Activated CD4-positive, CD25-positive, alpha-beta regulatory T cell treated with anti-CD3 and anti-CD28 coated beads, Interleukin-2, amount 50 U/mL, for 72 hours (primary cell): ENCODE results near the gene PLEKHA8.

Experiments
- DNase-seq: peaks from one replicate; pipeline ENCODE4 v3.0.0; 2021

Gene PLEKHA8

DNA sequence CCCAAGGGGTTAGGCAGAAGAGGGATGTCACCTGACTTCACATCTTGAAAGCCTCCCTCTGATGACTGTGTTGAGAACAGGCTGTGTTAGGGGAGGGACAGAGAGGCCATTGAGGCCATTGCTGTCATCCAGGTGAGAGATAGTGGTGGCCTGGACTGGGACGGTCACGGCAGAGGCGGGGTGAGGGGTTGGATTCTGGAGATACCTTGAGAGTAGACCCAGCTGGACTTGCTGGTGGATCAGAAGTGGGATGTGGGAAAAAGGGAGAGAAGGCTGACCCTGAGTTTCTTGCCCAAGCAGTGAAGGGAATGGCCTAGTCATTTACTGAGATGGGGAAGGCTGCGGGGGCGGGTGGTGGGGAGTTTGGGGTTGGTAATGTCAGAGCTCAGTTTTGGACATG, 120.2 kb downstream of the PLEKHA8 start:
- no peak for DNase-seq

DNA sequence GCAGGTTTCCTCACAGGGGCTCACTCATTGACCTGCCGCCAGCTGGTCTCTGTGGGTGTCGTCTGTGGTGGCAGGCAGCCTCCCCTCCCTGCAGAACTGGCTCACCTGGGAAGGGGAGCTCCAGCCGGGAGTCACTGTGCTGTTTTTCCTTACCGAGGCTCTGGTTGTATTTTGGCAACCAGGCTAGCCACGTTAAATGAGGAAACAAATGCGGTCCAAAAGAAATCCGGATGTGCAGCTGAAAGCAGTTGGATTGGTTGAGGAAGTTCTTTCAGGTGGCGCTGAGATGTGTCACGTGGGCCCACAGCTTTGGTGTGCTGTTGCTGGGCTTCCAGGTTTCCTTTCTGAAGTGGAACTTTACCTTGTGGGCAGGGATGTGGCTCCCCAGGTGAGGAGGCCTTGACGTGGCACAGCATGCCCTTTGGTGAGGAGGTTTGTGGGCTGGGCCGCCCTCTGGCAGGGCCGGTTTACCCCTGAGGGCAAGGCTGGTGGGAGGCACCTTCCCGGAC, 120.8 kb downstream of the PLEKHA8 start:
- no peak for DNase-seq

DNA sequence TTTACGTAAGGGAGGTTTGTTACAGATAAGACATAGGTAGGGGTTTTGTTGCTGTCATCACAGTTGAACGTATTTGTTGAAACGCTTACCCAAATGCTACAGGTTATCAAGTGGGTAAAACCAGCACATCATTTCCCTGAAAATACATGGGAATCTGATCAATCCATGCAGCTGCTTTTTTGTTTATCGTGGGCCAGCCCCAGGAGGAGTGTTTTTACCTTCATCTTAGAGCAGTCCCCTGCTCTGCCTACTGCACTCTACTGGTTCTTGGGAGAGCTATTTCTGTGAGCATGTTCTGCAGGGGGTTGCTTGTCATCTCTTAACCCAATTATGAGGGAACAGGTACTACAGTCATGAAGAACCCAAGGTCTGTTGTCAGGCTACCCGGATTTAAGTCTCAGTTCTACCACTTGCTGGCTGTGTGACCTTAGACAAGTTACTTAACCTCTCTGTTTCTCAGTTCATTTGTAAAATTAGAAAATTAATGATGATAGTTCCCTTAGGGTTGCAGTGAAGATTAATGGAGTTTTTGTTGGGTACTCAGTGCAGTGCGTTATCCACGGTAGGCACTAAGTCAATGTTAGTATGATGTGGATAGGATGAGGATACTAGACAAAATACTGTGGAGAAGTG, 121.5 kb downstream of the PLEKHA8 start:
- DNase-seq = no peak

DNA sequence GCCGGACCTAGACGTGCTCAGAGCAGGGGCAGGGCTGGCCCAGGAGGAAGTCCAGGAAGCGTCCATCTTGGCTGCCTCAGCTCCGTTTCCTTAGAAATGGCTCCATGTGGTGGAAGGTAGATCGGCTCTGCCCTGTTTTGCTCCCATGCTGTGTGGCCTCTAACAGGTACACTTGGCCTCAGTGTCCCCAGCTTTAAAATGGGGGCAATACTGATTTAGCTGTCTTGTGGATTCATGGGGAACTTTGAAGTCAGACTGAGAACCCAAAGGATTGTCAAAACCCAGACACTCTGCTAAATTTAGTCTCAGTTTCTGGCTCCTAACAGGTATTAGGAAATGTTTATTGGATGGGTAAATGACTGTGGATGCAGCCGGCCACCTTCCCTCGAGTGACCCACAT, 122.5 kb downstream of the PLEKHA8 start:
- no peak for DNase-seq

DNA sequence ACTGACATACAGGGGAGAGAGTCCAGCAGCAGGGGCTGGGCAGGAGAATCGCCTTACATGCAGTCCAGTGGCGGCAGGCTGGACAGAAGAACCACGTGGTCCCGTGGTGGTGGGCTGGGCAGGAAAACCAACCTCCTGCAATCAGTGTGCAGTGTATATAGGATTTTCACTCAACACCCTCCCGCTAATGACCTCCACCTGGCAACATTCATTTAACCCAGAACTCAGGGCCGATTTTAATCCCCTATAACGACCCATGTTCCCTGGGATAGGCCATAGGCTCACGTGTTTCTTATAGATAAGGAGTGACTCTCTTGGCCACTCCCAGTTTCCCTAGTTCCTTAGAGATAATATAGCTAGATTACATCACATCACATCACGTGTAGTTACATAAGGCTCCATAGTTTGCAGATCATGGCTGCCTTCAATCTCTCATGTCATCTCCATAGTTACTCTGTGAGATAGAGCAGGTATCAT, 125.9 kb downstream of the PLEKHA8 start:
- DNase-seq = no peak

DNA sequence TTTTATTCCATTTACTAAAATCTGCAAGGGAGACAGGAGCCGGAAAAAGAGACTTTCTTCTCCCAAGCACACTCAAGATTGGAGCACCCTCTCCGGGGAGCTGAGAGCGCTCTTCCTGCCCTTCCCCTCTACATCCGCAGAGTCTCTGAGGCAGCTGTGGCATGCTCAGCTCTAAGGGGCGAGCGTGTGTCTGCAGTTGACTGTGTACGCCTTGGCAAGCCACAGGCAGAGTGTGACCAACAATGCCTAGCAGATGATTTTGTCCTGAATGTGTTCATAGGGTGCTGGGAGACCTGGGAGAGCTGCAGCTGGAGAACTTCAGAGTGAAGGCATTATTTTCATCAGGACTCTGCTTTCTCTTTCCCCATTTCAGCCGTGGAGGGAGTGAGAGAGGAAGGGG, 127.3 kb downstream of the PLEKHA8 start:
- DNase-seq = no peak

DNA sequence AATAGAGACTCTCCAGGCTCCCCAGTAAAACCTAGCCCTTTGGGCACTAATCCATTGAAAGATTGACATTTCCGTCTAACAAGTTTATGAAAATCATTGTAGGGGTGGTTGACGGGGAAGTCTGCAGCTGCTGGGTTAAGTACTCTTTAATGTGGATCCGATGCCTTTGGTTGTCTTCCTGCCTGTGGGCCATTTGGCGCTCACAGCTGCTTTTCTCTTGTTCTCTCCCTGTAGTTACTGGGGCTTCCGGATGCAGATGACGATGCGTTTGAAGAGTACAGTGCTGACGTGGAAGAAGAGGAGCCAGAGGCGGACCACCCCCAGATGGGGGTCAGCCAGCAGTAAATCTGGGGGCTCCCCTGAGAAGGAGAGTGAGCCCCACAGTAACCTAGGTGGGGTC, 129.0 kb downstream of the PLEKHA8 start:
- DNase-seq = no peak

DNA sequence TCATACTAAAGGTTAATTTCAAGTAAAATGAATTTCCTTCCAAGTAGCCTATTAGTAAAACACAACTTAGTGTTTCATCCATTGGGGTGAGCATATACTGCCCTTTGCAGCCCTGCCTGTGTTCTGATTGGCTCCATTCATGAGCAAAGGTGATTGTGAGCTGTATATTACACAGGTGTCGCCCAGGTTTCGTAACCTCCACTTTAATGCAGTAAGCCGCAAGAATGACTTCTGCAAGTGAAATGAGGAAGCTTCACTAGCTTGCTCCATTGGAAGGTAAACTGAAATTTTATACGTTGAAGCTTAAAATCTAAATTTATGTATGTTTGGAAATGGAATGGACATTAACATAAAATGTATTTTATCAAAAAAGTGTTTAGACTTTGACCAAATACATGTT, 131.0 kb downstream of the PLEKHA8 start:
- DNase-seq = no peak

DNA sequence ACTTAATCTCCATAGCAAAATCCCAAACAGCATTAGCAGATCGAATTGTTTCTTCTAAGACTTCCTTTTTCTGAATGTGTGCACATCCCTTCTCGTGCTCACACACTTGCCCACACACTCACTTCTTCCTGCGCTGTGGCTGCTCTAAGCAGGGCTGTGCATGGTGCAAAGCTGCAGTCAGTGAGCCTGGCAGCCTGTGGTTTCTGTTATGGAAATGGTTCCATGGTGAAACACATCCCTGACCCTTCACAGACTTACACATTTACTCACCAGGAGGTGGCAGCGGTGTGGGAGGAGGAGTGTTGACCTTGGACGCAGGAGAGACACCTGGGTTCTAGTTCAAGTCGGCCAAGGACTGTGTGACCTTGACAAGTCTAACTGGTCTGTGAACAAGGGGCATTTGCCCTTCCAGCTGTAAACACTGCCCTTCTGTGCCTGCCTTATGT, 131.5 kb downstream of the PLEKHA8 start:
- DNase-seq = no peak

DNA sequence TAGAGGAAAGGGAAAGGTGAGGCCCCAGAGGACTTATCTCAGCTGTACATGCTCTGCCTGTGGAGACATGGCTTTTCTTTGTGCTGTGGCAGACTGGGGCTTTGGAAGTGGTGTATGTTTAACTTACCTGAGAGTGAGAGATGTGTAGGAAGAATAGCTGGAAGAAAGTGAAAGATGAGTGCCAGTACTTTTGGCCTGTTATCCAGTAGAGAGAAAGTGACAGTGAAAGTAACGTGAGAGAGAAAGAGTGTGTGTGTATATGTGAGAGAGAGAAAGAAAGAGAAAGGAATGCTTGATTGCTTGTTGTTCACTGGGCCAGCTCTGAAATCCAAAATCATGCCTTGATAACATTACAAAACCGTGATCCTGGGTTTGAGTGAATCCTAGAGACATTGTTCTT, 132.1 kb downstream of the PLEKHA8 start:
- no peak for DNase-seq

DNA sequence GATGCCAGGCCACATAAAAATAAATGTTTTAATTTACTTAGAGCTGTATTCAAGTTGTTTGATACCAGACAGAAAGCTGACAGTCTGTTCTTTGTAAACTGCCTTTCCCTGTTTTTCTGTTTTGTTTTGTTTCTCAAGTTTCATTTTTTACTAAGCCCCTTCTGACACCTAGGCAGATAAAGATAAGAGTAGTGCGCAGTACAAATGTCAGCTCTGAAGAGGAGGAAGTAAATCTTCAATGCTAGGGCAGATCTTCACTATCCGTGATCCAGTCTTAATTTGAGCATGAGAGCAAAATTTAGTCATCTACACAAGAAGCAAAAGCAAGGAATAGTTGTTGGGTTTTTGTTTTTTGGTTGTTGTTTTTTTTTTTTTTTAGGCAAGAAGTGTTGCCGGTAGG, 133.9 kb downstream of the PLEKHA8 start:
- no peak for DNase-seq

DNA sequence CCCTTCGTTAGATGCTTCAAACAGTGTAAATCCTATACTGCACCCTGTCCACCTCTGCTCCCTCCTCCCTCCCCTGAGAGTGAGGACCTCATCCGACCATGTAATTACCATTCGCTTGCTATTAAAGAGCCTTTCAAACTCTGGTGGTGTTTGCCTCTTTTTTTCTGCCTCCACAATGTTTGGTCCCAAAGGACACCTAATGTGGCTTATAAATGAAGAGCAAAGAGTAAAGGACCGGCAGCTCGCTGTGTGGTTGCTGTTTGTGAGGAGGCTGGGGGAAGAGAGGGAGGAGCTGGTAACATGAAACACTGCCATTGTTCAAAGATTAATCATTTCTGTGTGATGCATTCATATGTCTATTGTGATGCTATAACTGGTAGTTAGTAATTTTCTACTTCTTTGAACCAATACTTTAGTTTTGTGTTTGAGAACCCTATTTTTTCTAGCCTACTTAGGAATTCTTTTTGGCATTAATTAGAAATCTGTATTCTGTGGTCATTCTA, 134.5 kb downstream of the PLEKHA8 start:
- DNase-seq = no peak

DNA sequence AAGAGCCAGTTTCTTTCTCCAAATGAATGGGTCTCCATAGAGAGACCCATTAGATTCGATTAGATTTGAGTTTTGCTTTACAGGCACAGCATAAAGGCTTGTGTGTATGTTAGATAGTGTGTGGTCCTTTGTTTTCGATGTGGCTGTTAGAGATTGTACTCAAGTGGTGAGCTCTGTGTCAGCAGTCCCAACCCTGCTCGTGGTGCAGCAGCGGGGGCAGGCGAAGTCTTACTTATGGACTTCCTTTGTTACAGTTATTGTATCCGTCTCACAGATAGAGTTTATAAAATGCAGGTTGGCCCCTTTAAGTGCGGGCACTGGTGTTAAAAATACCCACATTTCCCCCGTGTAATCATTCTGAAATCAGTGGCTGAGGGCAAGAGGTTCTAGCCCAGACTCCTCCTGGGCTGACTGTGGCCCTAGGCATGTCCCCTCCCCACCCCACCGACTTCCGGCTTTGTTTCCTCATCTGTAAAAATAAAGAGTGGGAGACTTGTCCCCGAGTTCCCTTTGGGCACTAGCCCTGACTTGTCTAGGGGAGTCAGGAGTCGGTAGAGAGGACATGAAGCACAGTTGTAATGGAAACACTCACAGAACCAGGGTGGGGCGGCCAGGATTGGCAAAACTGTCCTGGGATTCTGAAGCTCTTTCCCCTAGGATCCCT, 135.2 kb downstream of the PLEKHA8 start:
- DNase-seq = no peak

DNA sequence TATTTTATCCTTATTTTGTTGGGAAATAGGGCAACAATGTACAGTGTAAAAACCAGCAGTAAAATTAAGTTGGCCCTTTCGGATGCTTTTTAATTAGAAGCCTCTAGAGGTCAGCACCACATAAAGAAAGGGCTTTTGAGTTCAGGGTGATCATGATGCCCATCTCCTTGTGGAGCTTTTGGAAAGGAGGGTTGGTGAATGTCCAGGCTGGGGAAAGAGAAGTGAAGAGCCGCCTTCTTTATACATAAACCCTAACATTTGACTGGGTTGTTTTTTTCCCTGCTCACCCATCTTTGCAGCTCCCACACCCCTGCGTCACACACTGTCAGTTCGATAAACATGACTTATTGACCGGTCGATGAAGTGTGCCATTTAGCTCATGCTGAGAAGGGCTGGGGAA, 136.4 kb downstream of the PLEKHA8 start:
- DNase-seq = no peak

DNA sequence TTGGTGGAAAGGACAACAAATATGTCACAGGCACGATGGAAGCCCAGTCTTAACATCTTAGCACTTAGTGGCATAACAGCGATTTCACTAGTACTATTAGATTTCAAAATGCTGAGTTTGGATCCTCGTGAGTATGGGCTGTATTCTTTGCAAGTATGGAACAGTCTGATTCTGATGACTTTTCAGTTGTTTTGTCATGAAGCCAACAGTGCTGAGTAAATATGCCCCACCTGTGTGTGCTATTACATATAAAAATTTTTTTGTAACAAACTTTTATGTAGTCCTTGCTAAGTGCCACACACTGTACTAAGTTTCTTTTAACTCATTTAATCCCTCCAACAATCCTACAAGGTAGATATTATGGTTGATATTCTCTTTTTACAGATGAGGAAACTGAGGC, 137.4 kb downstream of the PLEKHA8 start:
- DNase-seq = no peak

DNA sequence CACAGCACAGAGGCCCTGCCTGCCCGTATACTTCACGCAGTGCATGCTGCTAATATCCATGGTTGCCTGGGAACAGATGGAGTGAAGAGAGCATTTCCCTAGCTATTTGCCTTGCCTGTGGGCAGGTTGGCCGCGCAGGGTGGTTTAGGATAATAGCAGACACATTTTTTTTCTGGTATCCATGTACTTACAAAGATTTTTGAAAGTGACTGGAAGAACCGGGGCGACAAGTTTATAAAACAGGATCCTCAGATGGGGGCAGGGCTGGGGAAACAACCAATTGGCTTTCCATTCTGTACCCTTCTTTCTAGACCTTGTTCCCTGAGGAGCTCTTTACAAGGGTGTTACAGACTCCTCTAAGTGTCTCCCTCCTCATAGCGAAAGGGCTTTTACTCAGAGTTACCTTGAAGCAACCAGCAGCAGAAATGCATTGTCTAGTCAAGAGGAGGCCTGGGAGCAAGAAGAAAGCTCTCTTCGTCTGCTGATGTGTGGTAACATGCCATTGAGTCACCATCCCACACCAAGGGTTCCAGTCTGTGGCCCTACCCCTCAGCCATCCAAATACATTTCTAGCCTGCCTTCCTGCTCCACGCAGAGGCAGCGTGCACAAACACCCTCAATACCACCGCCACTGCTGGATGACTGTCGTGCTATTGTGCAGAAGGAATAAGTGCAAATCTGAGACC, 138.1 kb downstream of the PLEKHA8 start:
- no peak for DNase-seq

DNA sequence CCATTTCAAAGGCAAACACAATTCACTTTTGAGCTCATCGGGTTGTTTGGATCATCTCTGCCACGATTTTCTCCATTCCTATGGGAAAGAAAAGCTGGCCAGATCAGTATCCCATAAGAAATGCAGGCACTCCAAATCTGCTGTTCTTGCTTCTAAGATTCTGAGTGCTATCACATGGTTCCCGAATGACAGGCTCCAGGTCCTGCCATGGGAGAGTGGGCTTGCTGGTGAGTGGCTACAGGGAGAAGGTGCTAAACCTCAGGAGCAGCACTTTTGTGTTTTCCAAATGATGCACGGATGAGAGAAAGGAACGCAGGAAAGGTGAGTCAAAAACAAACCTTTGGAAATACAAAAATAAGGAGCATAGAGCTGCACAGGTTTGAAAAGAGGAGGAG, 138.6 kb downstream of the PLEKHA8 start:
- no peak for DNase-seq

DNA sequence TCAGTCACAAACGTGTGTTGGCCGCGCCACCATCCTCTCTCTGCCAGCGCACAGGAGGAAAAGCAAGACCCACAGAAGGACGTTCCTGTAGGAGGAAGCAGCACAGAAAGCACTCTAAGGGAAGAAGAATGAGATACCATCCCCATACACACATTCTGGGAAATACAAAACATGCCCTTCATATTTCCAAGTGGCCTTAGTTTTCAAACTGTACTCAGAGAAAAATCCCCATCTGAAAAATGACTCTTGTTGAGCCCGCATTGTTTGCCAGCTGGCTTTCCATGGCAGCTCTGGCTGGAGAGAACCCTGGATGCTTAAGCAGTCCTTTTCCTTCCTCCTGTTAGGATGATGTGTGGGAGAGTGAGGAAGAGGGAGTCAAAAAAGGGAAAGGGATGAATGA, 139.7 kb downstream of the PLEKHA8 start:
- no peak for DNase-seq

DNA sequence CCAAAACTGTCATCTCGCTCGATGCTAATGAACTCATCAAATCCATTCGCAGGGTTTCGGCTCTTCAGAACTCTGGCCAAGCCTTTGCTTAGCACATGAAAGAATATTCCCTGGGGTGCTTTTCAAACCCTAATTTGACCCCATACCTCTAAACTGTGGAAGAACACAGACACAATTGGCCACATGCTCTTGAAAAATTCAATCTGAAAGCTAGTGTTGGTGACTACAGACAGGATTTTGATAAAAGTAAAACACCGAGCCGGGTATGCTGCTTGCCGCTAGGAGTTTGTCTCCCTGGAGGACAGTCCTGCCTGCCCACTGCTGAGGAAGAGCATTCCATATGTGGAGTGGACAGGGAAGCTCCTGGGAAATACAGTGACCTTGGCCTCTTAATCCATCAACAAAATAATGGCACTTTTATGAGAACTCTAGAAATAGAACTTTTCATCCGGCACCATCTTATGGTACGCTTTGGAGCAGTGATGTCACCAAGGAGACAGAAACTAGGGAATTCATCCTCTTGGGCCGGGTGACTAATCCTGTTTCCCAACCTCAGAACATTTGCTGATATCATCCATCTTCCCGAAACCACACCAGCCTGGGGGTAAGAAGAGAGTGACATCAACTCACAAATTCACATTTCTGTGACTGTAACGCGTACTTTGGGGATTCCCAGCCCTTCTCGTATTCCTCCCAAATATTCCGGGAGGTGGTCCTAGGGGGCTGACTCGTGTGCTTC, 140.8 kb downstream of the PLEKHA8 start:
- no peak for DNase-seq

DNA sequence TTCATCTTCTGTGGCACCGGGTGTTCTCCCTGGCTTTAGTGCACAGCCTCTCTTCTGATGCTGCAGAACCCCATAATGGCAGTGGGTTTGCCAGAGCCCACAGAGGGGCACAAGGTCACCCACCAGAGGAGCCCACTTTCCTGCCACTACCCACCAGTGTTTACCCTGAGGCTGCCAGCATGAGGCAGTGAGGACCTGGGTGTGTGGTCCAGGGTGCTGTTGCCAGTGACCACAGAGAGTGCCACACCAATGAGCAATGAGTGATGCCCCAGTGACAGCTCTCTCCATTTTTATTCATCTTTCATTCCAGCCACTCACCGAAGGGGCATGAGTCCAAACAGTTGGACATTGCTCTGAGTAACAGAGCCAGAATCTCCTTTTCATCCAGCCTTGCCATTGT, 141.4 kb downstream of the PLEKHA8 start:
- DNase-seq = no peak

DNA sequence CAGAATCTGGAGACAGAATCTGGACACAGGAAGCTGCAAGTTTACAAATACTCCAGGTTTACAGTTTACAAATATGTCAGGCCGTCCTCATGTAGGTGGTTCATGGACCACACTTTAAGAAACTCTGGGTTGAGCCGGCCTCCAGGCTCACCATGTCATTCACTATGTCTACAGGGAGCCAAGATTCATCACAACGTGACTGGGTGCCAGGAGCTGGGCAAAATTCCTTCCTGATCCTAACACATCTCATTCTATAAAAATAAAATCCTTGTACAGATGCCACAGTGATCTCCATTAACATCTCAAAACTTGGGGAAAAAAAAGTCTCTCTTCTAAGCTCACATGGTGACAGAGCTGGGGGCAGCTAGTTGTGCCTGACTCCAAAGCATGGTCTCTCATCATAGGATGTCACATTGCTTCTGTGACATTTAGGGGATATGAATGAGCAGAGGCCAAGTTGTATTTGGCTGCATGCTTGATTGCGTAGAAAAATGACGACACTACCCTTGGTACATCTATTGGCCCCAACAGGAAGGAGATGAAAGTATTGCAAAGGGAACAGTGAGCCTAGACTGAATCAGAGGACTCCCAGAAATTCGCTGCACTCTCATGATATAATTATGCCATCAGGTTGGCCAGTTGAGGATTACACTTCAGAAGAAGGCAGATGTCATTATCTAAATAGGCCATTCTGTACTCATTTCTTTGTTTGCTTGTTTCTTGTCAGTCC, 142.4 kb downstream of the PLEKHA8 start:
- DNase-seq = no peak

DNA sequence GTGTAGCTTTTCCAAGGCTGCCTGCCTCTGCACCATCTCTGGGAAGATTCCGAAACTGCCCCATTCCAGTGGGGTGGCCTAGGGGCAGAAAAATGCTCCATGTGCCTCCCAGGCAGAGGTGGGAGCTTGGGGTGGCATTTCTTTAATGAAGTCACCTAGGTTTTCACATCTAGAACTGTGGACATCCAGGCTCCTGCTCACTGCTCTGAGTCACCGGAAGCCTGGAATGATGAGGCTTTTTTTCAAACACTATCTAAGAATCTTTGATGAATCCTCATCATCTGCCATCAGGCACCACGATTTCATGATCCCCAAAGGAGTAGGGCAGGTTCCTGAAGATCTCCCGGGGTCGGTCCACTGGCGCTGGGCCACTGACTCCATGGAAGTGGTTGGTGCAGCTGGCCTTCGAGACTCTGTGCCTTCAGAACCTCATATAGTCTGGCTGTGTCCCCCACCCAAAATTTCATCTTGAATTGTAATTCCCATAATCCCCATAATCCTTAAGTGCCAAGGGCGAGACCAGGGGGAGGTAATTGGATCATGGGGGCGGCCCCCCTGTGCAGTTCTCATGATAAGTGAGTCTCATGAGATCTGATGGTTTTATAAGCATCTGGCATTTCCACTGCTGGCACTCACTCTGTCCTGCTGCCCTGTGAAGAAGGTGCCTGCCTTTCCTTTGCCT, 143.7 kb downstream of the PLEKHA8 start:
- DNase-seq = no peak
